Activated CD8-positive, alpha-beta memory T cell treated with anti-CD3 and anti-CD28 coated beads for 24 hours (primary cell): ENCODE results near the gene PCED1A.
"Not testable (repeated sequence)": the region's sequence is repeated elsewhere in the genome, so short reads cannot be mapped to it uniquely, and the experiment has no call there.

Experiments
- DNase-seq: peaks from one replicate; pipeline ENCODE4 v3.0.0-alpha.2; 2020

The PCED1A gene

GRCh38 chr20:2865630-2866029, 25.2 kb upstream of the PCED1A start:
- no peak for DNase-seq

DNA sequence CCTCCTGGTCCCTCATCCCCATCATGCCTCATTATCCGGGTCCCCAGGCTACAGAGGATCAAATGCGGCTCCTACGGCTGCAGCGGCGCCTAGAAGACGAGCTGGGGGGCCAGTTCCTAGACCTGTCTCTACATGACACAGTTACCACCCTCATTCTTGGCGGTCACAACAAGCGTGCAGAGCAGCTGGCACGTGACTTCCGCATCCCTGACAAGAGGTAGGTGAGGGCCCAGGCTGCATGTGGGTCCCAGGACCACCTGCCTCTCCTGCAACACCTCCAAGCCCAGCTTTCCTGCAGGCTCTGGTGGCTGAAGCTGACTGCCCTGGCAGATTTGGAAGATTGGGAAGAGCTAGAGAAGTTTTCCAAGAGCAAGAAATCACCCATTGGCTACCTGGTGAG, 24.6 kb upstream of the PCED1A start:
- no peak for DNase-seq

DNA sequence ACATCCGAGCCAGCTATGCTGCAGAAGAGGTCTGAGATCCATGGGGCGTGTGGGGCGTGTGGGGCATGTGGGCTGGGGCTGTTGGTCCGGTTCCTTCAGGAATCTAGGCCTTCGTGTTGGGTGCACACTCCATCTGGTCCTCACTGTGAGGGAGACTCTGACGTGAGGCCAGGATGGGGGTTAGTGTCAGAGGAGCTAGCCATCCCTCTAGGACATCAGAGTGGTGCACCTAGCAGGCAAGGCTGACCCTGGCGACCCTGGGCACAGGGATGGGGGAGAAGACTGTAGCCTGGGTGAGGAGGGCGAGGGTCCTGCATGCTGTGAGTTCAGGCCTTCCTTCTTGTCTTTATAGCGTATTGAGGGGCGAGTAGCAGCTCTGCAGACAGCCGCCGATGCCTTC, 24.2 kb upstream of the PCED1A start:
- DNase-seq, result no peak

- DNase-seq, result no peak
Observed at GRCh38 chr20:2859330-2860121, 19.1 kb upstream of the PCED1A start.

DNA sequence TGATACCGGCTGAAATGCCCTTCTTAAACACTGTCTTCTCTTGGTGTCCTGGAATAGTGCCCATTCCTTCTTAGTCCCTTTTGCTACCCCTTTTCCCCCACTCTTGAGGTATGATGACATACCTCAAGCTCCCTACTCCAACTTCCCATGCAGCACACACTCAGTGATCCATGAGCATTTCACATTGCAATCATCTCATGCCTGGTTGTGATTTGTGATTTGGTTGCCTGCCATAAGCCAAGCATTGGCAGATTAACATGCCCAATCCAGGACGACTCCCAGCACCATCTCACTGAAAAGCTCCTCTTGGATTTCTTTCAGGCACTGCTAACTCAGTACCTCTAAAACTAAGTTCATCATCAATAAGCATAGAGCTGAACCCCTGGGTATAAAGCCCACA, 18.1 kb upstream of the PCED1A start:
- DNase-seq, result no peak

GRCh38 chr20:2851086-2851485, 10.6 kb upstream of the PCED1A start:
- DNase-seq, result peak; percentile 53

DNA sequence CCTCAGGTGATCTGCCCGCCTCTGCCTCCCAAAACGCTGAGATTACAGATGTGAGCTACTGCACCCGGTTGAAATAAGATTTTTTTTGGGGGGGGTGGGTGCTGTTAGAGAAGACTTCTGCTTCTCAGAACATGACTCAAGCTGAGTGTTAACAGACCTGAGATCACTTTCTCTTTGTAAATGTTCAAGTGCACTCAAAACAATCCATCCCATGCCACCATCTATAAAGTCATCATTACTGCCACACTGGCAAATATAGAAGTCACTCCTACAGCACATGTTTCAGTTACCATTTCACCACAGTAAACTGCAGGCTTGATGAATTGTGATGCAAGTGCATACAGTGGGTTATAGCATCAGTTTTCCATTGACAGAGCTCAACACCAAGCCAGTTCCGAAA, 9.1 kb upstream of the PCED1A start:
- DNase-seq, result no peak

DNA sequence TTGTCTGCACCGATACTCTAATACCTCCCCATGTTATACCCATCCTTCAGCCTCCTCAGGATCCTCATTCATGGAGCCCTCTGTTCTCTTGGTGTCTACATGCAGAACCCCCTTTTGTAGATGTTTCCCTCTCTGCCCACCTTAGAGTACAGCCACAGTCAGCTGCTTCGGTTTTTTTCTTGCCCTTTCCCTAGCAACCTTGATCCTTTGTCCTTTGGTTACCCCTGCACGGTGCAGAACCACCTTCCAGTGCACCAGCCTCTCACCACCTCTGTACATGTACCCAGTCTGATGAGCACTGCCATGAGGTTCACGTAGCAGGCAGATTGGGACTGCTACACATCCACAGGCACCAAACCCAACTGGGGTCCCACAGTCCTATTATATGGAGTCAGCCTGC, 7.3 kb upstream of the PCED1A start:
- no peak for DNase-seq

DNA sequence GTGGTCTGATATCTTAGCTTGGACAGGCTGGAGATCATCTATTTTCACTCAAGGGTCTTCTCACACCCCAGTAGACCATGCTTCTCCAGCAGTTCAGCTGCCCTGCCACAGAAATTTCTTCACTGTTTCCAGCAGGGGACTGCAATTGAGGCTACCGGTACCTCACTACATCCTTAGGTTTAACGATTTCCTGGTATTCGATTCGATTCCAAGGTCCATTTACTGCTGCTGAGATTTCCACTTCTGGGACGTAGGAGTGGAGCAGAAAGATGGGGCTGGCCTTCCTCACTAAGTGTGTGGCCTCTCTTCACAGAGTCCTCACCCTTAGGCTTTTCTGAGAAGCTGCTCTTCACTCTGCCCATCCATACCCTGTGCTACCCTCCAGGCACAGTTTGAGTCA, 6.2 kb upstream of the PCED1A start:
- no peak for DNase-seq

GRCh38 chr20:2845607-2846006, 5.2 kb upstream of the PCED1A start:
- no peak for DNase-seq

- DNase-seq, result no peak
Observed at GRCh38 chr20:2840967-2841531, 594 bp upstream of the PCED1A start.

DNA sequence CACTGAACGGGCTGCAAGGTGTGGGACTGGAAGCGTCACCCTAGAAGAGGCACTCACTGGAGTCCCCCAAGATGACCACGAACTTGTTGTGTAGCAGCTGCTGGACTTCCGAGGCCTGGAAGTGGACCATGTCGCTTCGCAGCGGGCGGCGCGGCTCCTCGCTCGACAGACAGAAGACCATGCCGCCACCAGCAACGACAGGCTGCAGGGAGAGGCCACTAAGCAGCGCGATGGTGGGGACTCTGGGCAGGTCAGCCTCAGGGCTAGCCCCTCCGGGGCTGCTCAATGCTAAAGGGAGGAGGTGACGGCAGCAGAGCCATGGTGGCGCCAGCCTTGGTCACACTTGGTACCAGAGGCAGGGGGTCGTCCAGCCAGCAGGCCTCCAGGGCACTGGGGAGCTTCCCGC, 720 bp downstream of the PCED1A start:
- no peak for DNase-seq

GRCh38 chr20:2838847-2839671, 1.4 kb downstream of the PCED1A start:
- no peak for DNase-seq

DNA sequence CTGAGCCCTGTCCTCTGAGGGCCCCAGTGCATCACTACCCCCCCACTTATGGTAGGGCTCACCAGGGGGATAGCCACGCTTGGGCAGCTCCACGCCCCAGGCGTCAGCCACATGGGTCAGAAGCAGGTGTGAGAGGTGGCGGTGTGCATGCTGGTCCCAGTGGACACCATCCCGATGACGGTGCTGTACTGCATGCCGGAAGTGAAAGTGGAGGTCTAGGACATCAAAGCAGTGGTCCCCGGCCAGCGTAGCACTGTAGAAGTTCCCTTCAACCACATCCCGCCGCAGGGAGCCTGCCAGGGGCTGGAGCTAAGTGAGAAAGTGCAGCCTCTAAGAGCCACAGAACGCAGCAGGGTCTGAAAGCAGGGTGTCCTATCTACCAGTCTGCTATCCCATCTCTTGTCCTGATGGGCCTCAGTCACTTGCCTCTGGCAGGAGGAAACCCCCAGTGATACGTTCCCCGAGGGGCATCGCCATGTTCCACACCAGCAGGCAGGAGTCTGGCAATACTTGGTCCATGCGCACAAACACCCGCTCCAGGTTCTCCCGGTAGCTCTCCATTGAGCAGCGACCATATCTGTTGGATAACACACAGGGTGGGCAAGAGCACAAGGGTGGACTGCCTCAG, 2.2 kb downstream of the PCED1A start:
- DNase-seq, result peak; percentile 55

DNA sequence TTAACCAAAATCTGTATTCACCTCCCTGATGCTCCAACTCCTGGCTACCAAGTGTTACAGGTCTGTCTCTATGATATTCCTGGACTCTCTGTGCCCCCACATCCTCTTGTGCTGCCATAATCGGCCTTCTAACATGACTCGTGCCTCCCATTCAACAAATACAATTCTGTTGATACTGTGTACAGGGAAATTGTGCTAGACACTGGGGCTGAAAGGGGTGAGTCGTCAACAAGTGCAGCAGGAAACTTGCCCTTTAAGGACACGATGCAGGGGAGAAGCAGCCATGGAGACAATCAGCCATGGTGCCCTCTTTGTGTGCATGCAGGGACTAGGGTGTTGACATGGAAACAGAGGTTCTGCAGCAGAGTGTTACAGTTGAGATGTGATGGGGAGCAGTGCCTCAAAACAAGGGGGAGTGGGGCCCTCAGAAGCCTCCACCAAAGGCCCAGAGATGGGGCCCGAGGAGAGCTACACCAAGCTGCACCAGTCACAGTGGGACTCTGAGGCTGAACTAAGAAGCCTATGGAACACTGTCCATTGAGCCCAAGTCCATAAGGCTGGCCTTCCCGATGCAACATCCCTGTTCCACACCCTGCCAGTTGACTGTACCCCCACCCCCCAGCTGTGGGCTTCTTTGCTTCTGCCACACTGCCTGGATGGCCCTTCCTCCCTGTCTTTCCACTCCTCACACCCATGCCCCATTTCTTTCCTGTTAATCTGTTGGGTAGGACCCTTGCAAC, 3.1 kb downstream of the PCED1A start:
- DNase-seq, result no peak

DNA sequence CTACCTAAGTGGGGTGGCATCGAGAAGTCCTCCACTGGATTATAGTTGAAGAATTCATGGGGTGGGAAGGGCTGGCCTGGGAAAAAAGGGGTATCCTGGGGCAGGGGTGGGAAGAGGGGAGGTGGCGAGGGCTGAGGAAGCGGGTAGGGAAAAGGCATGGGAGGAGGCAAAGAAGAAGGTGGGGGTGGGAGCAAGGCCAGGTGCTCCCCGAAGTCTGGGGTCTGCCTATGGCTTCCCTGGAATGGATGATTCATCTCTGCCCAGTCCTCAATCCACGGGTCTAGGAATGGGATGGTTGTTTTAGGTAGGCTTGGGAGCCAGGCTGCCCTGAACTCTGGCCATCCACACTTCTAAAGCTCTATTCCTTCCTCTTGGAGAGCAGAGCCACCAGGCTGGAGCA, 4.4 kb downstream of the PCED1A start:
- no peak for DNase-seq

DNA sequence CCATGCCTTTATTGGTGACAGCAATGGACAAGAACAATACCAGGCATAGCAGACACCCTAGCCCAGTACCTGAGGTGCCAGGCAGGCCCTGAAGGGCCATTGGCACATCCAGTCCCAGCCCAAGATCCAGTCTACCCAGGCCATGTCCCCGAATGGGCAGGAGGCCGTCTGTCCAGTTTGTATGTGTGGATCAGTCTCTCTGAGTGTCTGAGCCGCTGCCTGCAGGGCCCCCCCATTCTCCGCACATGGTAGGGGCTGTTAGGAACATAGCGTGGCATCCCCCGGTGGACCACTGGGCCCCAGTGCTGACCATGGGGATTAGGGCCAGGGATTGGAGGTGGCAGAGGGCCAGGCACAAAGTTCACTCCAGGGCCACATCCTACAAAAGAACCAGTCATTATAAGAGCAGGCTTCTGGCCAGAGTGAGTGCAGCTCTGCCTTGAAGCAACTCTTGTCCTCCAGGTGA, 5.1 kb downstream of the PCED1A start:
- DNase-seq, result no peak

DNA sequence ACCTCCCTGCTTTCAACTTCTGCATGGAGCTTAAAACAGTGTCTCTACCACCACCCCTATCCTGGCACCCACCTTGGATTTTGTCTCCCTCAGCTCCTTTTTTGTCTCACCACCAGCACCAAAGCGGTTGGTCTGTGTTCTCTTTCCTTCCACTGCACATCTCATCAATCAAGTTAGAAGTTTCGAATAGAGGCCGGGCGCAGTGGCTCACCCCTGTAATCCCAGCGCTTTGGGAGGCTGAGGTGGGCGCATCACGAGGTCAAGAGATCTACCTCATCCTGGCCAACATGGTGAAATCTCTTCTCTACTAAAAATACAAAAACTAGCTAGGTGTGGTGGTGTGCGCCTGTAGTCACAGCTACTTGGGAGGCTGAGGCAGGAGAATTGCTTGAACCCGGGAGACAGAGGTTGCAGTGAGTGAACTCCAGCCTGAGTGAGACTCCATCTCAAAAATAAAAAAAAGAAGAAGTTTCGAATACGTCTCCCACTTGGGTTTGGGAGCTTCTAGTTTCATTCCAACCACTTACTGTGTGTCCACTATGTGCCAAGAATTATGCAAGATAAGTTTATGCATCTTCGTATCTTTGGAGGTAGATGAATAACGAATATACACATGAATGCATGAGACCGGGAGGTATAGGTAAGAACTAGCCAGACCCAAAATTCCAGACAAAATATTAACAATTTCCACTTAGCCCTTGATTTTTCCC, 5.9 kb downstream of the PCED1A start:
- no peak for DNase-seq

DNA sequence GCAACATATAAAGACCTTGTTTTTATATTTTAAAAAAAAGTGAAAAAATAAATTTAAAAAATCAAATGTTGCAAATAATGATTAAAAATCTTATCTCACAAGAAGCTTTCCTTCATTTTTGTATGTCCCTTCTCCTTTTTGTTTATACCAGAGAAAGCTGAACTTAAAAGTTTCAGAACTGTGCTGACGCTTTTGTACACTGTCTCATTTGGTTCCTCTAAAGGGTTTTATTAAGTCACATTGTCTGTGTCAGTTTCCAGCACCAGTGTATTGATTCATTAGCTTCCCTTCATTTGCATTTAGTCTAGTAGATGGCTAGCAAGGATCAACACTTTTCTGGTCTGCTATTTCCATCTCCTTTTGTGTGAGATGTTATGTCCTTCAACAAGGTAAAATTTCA, 6.7 kb downstream of the PCED1A start:
- DNase-seq, result no peak

- DNase-seq, result not testable (repeated sequence)
Observed at GRCh38 chr20:2831206-2831605, 9.2 kb downstream of the PCED1A start.

DNA sequence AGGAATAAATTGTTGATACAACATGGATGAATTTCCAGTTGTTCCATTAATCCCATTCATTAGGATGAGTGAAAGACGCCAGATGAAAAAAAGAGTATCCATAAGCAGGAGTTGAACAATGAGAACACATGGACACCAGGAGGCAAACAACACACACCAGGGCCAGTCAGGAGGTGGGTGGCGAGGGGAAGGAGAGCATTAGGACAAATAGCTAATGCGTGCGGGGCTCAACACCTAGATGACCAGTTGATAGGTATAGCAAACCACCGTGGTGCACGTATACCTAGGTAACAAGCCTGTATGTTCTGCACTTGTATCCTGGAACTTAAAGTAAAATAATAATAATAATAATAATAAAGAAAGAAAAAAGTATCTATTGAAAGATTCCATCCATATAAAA, 11.1 kb downstream of the PCED1A start:
- DNase-seq, result no peak

GRCh38 chr20:2826655-2827054, 13.8 kb downstream of the PCED1A start:
- no peak for DNase-seq
